ELF-1 (cell line): Measurements from ENCODE around the gene MIF.
"Not testable (repeated sequence)": the region's sequence is repeated elsewhere in the genome, so short reads cannot be mapped to it uniquely, and the experiment has no call there.

ENCODE experiments used
- DNase-seq: peaks from one replicate; pipeline ENCODE4 v3.0.0-alpha.2; 2016; ENCODE audit warnings: low read depth, low spot score

Gene MIF

DNA sequence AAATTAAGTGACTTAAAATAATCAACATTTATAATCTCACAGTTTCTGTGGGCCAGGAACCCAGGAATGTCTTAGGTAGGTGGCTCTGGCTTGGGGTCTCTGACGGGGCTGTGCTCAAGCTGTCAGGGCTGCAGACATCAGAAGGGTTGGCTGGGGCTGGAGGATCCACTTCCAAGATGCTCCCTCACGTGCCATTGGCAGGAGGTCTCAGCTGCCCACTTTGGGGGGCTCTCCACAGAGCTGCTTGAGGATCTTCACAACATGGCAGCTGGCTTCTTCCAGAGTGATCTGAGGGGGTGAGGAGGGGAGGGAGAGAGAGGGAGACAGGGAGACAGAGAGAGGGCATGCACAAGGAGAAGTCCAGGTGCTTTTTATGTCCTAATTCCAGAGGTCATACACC is 18.4 kb upstream of the MIF start:
- DNase-seq = no peak

DNA sequence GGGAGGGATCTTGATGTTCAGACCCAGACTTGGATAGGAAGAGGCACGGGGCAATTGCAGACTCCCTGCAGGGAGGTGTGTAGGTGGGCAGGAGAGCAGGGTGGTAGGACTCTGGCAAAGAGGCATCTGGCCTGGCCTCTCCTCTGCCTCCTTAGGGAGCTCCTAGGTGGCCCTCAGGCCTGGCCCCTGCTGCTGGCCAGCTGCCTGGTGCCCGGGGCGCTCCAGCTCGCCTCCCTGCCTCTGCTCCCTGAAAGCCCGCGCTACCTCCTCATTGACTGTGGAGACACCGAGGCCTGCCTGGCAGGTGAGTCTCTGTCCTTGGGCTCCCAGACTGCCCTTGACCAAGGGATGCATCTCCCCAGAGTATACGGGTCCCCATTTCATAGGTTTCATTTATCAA is 16.6 kb upstream of the MIF start:
- no peak for DNase-seq

DNA sequence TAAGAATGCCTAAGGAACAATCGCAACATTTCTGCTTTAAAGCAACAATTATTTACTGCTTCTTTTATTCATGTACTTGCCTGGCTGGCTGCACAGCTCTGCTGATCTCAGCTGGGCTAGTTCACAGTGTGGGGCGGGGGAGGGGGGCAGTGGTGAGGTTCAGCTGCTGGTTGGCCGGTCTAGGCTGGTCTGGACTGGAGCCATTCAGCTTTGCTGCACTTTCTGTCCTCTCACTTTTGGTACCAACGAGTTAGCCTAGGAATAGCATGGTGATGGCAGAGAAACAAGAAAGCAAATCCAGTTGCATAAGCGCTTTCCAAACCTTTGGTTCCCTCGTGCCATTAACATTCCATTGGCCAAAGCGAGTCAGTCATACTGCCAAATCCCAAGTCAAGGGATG is 16.0 kb upstream of the MIF start:
- peak; percentile 19 for DNase-seq

DNA sequence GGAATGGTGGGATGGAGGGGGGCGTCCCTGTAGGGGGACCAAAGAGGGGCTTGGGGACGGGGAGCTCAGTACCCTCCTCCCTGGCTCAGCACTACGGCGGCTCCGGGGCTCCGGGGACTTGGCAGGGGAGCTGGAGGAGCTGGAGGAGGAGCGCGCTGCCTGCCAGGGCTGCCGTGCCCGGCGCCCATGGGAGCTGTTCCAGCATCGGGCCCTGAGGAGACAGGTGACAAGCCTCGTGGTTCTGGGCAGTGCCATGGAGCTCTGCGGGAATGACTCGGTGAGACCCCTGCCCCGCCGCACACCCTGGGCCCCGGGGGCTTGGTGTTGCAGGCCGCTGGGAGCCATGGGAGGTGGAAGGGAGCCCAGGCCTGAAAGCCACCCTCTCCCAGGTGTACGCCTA is 11.8 kb upstream of the MIF start:
- DNase-seq = no peak

DNA sequence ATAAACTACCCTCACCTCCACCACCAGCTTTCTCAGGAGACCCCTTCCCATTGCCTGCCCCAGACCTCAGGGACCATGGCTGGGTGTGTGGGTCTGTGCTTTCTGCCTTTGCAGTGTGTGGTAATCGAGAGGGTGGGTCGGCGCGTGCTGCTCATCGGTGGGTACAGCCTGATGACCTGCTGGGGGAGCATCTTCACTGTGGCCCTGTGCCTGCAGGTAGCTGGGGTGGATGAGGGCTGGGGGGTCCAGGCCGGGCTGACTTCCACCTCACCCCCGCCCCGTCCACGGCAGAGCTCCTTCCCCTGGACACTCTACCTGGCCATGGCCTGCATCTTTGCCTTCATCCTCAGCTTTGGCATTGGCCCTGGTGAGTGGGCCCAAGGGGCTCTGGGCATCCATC is 10.5 kb upstream of the MIF start:
- DNase-seq = no peak

DNA sequence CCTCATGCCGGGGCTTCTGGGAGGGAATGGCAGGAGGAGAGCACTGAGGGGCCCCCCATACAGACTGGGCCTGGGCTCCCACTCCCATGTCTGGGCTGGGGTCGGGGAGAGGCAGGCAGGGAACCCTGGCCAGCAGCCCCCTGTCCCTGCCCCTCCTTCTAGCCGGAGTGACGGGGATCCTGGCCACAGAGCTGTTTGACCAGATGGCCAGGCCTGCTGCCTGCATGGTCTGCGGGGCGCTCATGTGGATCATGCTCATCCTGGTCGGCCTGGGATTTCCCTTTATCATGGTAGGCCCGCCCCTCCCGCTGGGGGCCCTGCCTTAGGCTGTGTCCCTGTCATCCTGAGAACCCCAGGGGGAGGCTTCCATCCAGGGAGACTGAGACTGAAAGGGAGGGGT is 10.0 kb upstream of the MIF start:
- DNase-seq = no peak

DNA sequence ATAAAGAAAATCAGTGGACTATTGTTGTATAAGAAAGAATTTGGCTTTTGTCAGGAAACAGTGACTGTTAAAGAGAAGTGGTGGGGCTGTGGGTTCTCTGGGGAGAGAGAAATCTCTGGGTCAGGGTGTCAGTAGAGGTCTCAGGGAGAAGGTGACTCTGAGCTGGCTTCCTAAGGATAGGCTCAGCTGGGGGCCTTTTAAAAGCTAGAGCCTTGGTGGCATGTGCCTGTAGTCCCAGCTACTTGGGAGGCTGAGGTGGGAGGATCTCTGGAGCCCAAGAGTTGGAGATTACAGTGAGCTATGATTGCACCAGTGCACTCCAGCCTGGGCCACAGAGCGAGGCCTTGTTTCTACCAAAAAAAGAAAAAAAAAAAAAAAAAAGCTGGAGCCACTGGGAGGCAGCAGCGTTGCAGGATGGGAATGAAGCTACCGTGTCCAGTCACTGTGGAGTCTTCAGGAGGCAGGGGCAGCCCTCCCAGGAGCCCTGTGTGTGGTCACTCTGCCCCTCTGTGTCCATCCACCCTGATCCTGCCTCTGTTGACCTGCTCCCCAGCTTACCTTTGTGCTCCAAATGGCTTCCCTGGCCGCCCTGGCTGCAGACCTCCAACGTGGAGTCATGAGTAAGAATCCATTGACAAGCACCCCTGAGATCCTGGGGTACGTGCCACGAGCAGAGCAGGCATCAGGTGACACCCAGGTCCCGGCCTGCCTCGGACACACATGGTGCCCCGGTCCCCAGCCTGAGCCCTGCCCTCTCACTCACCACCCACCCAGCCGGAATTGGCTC is 5.4 kb upstream of the MIF start:
- peak; percentile 53 for DNase-seq

DNA sequence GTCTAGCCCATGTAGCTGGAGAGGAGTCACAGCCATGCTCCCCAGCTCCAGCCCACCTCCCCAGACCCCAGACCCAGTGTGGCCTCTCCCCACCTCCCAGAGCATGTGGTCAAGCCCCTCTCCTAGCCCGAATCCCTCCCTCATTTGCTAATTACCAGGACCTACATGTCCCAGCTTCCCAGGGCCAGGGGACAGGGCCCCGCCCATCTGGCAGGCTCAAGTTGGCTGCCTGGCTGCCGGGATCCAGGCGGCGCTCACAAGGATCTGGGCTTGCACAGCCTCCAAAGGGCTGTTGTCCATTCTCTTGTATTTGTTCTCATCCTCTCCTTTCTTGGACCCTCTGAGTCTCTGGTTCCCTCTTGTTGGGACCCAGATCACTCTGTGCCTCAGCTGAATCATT is 4.6 kb upstream of the MIF start:
- DNase-seq = no peak

DNA sequence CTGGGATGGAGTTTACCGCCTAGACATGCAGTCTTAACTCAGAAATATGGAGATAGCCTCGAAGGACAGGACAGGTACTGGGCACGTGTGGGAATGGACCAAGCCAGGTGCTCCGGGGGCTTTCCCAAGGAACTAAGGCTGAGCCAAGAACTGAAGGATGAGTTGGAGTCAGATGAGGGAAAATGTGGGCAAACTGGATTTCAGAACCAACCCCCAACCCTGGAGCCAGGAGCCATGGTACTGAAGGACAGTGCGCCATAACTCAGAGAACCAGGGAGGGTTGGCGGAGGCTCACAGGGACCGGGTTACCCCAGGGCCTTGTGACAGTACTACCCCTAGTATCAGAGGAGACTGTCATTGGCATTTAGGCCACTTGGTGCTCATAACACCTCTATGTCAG is 2.5 kb upstream of the MIF start:
- no peak for DNase-seq

DNA sequence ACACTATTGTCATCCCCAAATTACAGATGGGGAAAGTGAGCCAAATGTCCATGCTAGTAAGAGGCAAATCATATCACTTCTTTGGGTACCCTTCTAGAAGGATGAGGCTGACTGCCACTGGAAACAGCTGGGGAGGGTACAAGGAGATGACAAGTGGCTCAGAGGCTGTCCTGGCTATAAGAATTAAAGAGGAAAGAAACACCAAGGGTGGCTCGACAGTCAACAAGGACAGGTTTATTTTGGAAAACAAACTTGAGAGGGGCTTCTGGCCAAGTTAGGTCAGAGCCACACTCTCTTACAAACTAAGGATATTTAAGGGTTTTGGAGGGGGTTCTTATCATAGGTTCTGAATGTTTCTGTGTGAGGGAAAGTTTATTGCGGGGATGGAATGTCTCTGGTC is 2.1 kb upstream of the MIF start:
- DNase-seq = no peak

DNA sequence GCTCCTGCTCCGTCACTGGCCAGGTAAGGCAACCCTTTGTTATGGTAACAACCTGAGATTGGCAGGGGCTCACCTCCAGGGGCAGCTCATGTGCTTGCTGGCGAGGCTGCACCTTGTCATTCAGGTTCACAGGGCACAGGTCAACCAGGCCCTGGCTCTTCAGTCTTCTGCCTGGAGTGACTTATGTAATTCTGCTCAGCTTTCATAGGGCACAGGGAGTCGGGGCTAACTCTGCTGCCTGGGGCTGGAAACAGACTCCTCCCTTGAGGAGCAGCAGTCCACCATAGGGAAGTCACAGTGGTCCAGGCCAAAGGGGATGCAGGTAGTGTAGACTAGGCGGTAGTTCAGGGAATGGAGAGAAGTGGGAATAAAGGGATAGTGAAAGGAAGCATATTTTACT is 1.5 kb upstream of the MIF start:
- DNase-seq = no peak

DNA sequence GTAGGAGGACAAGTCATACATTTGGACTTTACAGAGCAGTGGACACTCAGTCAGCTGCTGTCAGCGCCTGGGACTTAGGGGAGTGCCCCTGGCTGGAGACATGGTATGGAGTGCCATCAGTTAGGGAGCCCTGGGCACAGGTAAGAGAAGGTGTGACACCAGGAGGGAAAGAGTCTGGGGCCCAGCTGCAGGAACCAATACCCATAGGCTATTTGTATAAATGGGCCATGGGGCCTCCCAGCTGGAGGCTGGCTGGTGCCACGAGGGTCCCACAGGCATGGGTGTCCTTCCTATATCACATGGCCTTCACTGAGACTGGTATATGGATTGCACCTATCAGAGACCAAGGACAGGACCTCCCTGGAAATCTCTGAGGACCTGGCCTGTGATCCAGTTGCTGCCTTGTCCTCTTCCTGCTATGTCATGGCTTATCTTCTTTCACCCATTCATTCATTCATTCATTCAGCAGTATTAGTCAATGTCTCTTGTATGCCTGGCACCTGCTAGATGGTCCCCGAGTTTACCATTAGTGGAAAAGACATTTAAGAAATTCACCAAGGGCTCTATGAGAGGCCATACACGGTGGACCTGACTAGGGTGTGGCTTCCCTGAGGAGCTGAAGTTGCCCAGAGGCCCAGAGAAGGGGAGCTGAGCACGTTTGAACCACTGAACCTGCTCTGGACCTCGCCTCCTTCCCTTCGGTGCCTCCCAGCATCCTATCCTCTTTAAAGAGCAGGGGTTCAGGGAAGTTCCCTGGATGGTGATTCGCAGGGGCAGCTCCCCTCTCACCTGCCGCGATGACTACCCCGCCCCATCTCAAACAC is 850 bp upstream of the MIF start:
- DNase-seq = no peak

DNA sequence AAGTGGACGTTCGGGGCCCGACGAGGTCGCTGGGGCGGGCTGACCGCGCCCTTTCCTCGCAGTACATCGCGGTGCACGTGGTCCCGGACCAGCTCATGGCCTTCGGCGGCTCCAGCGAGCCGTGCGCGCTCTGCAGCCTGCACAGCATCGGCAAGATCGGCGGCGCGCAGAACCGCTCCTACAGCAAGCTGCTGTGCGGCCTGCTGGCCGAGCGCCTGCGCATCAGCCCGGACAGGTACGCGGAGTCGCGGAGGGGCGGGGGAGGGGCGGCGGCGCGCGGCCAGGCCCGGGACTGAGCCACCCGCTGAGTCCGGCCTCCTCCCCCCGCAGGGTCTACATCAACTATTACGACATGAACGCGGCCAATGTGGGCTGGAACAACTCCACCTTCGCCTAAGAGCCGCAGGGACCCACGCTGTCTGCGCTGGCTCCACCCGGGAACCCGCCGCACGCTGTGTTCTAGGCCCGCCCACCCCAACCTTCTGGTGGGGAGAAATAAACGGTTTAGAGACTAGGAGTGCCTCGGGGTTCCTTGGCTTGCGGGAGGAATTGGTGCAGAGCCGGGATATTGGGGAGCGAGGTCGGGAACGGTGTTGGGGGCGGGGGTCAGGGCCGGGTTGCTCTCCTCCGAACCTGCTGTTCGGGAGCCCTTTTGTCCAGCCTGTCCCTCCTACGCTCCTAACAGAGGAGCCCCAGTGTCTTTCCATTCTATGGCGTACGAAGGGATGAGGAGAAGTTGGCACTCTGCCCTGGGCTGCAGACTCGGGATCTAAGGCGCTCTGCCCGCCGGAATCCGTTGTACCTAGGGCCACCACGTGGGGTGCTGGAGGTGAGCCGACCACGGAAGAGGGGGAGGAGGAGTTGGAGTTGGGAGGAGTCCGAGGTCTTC is 771 bp downstream of the MIF start:
- peak; percentile 89 for DNase-seq

DNA sequence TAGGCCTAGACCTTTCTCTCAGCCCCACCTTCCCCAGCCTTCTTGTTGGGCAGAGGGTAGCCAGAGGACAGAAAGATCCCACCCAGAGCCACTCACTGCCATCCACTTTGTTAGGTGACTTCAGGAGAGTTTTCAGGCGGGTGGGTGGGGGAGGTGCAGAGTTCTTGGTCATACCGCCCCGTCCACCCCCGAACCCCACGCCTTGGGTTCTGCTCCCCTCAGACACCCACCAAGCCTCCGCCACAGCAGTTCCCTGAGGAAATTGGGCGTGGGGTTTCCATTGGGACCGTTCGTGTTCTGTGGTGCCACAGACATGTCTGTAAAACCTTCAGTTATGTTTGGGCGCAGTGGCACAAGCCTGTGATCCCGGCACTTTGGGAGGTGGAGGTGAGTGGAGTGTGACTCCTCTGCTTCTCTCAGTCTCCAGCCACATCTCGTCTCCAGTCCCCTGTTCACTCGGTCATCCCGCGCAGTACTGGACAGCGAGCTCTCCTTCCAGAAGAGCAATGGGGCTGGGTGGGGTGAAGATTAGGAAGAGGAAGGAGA is 1.5 kb downstream of the MIF start:
- no peak for DNase-seq

DNA sequence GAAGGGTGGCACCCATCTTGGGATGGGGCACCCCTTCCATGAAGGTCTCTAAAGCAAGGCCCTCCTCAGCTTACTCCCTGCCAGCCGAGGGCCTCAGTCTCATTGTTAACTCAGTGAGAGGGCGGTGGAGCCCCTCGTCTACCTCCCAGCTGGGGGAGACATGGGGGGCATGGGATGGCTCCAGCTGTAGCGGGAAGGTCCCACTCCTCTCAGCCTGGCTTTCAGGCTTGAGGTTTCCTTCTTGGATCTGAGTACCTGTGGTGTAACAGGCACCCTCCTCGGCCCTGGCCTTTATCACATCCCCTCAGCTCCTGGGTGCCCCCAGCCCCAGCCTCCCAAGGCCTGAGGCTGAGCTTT is 2.0 kb downstream of the MIF start:
- no peak for DNase-seq

DNA sequence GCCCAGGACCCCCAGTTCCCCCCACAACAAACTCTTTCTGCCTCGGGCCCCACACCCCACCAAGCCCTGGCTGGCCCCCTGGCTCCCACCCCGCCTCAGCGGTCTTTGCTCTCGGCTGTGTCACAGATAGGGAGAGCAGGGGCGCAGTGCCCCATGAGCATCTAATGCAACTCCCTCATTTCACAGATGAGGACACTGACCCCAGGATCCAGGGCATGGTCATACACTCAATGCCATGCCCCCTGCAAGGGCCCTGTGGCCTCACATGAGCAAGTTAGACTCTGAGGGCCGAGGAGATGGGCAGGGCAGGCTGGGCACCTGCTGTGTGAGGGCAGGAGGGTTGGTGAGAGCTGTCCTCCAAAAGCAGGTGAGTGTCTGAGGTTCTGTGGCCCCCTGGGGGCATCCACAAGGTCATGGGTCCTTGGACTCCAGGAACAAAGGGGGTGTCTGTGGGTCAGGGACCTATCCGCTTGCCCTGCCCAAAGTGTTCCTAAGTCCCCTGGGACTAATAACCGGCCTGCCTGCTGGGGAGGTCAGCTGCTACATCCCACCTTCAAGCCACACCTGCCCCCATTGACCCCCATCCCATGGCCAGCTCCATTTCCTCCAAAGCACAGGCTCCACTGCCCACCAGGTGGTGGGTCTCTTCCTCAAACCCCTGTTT is 2.5 kb downstream of the MIF start:
- DNase-seq = no peak

DNA sequence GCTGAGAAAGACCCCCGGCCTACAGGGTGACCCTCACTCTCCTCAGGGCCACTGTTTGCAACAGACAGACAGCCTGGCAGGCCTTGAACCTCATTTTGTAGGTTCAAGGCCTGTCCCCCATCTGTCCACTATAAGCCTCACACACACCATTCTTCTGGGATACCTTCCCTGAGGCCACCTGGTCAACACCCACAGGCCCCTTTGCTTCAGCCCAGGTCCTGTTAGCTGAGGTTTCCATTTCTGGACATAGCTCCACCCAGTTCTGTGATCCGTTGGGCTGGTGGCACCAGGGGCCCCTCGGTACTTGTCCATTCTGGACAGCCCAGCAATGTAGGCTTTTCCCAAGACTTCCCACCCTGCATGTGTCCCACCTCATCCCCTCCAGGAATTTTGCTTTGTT is 3.1 kb downstream of the MIF start:
- no peak for DNase-seq

DNA sequence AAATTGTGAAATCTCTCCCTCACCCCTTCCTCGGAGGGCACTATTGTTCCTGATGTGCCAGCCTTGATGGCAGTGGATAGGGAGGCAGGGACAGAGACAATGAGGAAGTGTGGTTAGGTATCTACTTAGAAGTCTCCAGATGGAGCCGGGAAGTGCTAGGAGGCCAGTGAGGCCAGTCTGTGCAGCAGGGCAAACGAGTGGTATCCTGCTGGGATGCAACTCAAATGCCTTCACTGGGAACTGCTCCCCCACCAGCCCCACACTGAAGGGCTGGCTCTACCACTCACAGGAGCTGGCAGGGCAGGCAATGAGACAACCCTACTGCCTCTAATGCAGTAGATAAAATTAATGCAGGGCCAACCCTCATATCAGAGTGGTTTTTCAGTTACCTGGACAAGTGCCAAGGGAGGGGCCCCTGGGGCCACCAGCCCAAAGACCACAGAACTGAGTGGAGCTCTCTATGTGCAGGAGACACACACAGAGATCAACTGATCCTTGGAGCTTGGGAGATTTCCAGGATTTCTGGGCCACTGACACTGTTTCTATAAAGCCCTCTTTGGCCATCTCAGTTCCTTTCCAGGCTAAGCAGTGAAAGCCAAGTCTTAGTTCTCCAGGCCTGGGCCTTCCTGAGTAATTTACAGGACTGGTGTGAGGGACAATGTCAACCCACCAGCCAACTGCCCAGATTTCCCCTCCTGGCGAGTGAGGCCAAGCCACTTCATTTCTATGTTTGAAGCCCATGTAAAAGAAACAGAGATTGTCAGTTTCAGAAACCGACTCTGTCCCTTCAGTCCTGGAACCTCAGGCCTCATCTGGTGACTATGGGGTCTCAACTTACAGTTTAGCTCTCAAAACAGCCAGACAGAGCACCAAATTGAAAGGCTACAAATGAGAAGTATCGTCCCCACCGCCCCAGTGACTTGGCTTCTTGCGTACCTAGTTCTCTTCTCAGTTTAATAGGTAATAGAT is 4.1 kb downstream of the MIF start:
- no peak for DNase-seq

DNA sequence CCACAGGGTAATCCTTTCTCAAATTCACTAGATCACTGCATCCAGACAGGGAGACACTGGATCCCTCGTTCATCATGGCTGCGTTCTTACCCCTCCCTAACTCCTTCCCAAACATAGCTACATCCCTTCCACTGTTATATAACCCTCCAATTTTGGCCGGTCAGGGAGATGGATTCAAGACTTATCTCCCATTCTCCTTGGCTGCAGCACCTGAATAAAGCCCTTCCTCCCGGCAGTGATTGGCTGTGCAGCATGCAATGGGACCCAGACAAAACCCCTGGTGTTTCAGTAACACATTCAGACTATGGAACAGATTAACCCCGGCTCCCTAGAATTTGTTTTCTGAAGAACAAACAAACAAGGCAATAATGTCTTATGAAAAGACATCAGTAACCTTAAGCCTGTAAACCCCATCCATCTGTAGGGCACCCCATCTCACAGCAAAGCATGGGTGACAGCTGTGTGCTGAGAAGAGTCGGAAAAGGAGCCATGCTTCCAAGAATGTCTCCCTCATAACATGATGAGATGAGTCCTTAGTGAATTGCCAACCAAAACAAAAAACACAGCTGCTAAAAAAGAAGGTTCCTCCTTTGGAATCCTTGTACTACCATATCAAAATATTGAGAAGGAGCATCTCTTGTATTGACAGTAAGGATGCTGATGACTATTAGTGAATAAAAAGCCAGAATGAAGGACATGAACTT is 5.0 kb downstream of the MIF start:
- no peak for DNase-seq

DNA sequence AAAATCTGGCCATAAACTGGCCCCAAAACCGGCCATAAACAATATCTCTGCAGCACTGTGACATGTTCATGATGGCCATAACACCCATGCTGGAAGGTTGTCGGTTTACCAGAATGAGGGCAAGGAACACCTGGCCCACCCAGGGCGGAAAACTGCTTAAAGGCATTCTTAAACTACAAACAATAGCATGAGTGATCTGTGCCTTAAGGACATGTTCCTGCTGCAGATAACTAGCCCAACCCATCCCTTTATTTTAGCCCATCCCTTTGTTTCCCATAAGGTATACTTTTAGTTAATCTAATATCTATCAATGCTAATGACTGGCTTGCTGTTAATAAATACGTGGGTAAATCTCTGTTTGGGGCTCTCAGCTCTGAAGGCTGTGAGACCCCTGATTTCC is 6.0 kb downstream of the MIF start:
- DNase-seq = not testable (repeated sequence)
